GM10248 (cell line): ENCODE measurements around the gene PREX1.

Experiments
- CTCF ChIA-PET: fragments of 300-600 bp; sonication (Branson Sonifier 250); formaldehyde crosslinking; extraction: SDS; loops from one replicate; lab custom pipeline; 2021; ENCODE audit warnings: antibody characterized with exemption; lab: Yijun Ruan, JAX
- POLR2A ChIA-PET: fragments of 350-650 bp; sonication (Branson Sonifier 250); formaldehyde crosslinking; extraction: SDS; loops from one replicate; lab custom pipeline; 2020; ENCODE audit warnings: antibody characterized with exemption; lab: Yijun Ruan, JAX
- DNase-seq: peaks from one replicate; pipeline ENCODE4 v3.0.0; 2012; ENCODE audit errors: extremely low spot score
- CTCF ChIP-seq: IDR thresholded peaks from 2 replicates; pipeline ENCODE4 v1.5.1; 2012; ENCODE audit warnings: mild to moderate bottlenecking, low read depth; ENCODE audit errors: extremely low read depth, missing control alignments, control extremely low read depth

The PREX1 gene

GRCh38 chr20:48743807-48744206, 84.0 kb downstream of the PREX1 start:
- POLR2A ChIA-PET = no interaction called here
- CTCF ChIA-PET = interaction anchor here (0.8 kb wide), 1 partner anchor 10 kb away, joined by 4 read pairs; no protein-coding TSS in a partner anchor
- DNase-seq = no peak
- no peak for TF ChIP-seq CTCF

GRCh38 chr20:48742912-48743680, 84.7 kb downstream of the PREX1 start:
- ChIA-PET CTCF (no interaction called here), POLR2A (no interaction called here)
- DNase-seq = no peak
- TF ChIP-seq CTCF = no peak

- DNase-seq = no peak
- TF ChIP-seq CTCF = no peak
- POLR2A ChIA-PET = no interaction called here
- CTCF ChIA-PET = no interaction called here
Measured at GRCh38 chr20:48742233-48742632, 85.6 kb downstream of the PREX1 start.

- CTCF ChIA-PET = interaction anchor here (0.7 to 3.2 kb wide), 2 partner anchors 11 to 84 kb away, joined by 4 to 20 read pairs; no protein-coding TSS in a partner anchor
- DNase-seq = no peak
- TF ChIP-seq CTCF = no peak
- POLR2A ChIA-PET = no interaction called here
Measured at GRCh38 chr20:48741669-48742068, 86.1 kb downstream of the PREX1 start.

GRCh38 chr20:48740712-48741111, 87.1 kb downstream of the PREX1 start:
- ChIA-PET CTCF (interaction anchor here (0.7 to 3.2 kb wide), 5 partner anchors 8 to 120 kb away, joined by 3 to 20 read pairs (median 4); no protein-coding TSS in a partner anchor), POLR2A (interaction anchor here (0.9 to 1.2 kb wide), 2 partner anchors 10 to 33 kb away, joined by 3 read pairs; no protein-coding TSS in a partner anchor)
- DNase-seq = no peak
- no peak for TF ChIP-seq CTCF

GRCh38 chr20:48740292-48740649, 87.5 kb downstream of the PREX1 start:
- no peak for TF ChIP-seq CTCF
- ChIA-PET POLR2A (interaction anchor here (0.9 to 1.8 kb wide), 3 partner anchors 11 to 34 kb away, joined by 3 to 5 read pairs (median 3); no protein-coding TSS in a partner anchor), CTCF (interaction anchor here (0.9 to 3.2 kb wide), 4 partner anchors 9 to 120 kb away, joined by 3 to 20 read pairs (median 7); no protein-coding TSS in a partner anchor)
- DNase-seq = no peak
